ENCODE data around the gene POLR2L.

POLR2L gene

GRCh38 chr11:883527-883926, 41.2 kb upstream of the POLR2L start:
- TF ChIP-seq, protein P1, sequence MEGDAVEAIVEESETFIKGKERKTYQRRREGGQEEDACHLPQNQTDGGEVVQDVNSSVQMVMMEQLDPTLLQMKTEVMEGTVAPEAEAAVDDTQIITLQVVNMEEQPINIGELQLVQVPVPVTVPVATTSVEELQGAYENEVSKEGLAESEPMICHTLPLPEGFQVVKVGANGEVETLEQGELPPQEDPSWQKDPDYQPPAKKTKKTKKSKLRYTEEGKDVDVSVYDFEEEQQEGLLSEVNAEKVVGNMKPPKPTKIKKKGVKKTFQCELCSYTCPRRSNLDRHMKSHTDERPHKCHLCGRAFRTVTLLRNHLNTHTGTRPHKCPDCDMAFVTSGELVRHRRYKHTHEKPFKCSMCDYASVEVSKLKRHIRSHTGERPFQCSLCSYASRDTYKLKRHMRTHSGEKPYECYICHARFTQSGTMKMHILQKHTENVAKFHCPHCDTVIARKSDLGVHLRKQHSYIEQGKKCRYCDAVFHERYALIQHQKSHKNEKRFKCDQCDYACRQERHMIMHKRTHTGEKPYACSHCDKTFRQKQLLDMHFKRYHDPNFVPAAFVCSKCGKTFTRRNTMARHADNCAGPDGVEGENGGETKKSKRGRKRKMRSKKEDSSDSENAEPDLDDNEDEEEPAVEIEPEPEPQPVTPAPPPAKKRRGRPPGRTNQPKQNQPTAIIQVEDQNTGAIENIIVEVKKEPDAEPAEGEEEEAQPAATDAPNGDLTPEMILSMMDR (IDR thresholded peaks at IDR 0.05), result no peak
- no peak overlapping the region for H3K9ac ChIP-seq
- no peaks in the 10 kb centered on the region for H3K27me3 ChIP-seq (ENCODE audit: control insufficient read depth, insufficient read depth, low read length)
- H3K4me2 ChIP-seq (ENCODE audit: low read length), result no peak overlapping the region
- H3K27ac ChIP-seq, result no peak overlapping the region
- no peak overlapping the region for H2AFZ ChIP-seq
- H3K79me2 ChIP-seq, result no peaks in the 10 kb centered on the region
- H3K36me3 ChIP-seq (ENCODE audit: control insufficient read depth, insufficient read depth, low read length), result no peaks in the 10 kb centered on the region
- H3K4me3 ChIP-seq (ENCODE audit: low read depth, low read length), result no peak overlapping the region
- H3K4me1 ChIP-seq, result no peaks in the 10 kb centered on the region
- no peaks in the 10 kb centered on the region for H3K9me3 ChIP-seq (ENCODE audit: control insufficient read depth, low read length)

DNA sequence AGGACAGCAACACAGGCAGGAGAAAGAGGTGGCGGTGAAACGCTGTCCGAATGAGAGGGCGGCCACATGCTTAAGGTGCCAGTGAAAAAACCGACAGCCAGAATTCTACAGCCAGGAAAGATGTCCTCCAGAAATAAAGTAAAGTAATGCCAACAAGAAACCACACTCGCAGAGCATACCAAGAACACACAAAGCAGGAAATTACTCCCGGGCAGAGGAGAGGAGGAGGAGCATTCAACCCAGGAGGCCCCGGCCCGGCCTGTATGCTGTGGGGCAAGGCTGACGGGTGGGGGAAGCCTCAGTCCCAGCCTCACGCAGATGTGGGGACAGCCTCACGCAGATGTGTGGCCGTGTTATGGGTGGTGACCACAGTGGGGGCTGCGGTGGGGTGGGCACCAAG, 40.3 kb upstream of the POLR2L start:
- TF ChIP-seq, protein P1 (IDR thresholded peaks at IDR 0.05), result no peak
- H2AFZ ChIP-seq, result no peak overlapping the region
- no peaks in the 10 kb centered on the region for H3K36me3 ChIP-seq (ENCODE audit: control insufficient read depth, insufficient read depth, low read length)
- H3K27me3 ChIP-seq (ENCODE audit: control insufficient read depth, insufficient read depth, low read length), result no peaks in the 10 kb centered on the region
- H3K4me2 ChIP-seq (ENCODE audit: low read length), result no peak overlapping the region
- H3K4me1 ChIP-seq, result no peaks in the 10 kb centered on the region
- no peak overlapping the region for H3K27ac ChIP-seq
- H3K4me3 ChIP-seq (ENCODE audit: low read depth, low read length), result no peak overlapping the region
- H3K9me3 ChIP-seq (ENCODE audit: control insufficient read depth, low read length), result no peaks in the 10 kb centered on the region
- no peak overlapping the region for H3K9ac ChIP-seq
- H3K79me2 ChIP-seq, result no peaks in the 10 kb centered on the region

GRCh38 chr11:880447-880846, 38.1 kb upstream of the POLR2L start:
- Histone ChIP-seq H3K27ac (no peak overlapping the region), H3K27me3 (ENCODE audit: control insufficient read depth, insufficient read depth, low read length) (no peaks in the 10 kb centered on the region), H3K36me3 (ENCODE audit: control insufficient read depth, insufficient read depth, low read length) (no peaks in the 10 kb centered on the region), H3K79me2 (no peaks in the 10 kb centered on the region), H2AFZ (no peak overlapping the region), H3K4me3 (ENCODE audit: low read depth, low read length) (no peak overlapping the region), H3K4me1 (no peaks in the 10 kb centered on the region), H3K9me3 (ENCODE audit: control insufficient read depth, low read length) (no peaks in the 10 kb centered on the region), H3K9ac (no peak overlapping the region), H3K4me2 (ENCODE audit: low read length) (no peak overlapping the region)
- TF ChIP-seq, protein P1 (IDR thresholded peaks at IDR 0.05), result no peak

- H3K4me3 ChIP-seq (ENCODE audit: low read depth, low read length), result no peak overlapping the region
- no peaks in the 10 kb centered on the region for H3K9me3 ChIP-seq (ENCODE audit: control insufficient read depth, low read length)
- H3K4me2 ChIP-seq (ENCODE audit: low read length), result no peak overlapping the region
- H3K9ac ChIP-seq, result no peak overlapping the region
- H3K27me3 ChIP-seq (ENCODE audit: control insufficient read depth, insufficient read depth, low read length), result no peaks in the 10 kb centered on the region
- H3K79me2 ChIP-seq, result no peaks in the 10 kb centered on the region
- H3K27ac ChIP-seq, result no peak overlapping the region
- no peak overlapping the region for H2AFZ ChIP-seq
- H3K36me3 ChIP-seq (ENCODE audit: control insufficient read depth, insufficient read depth, low read length), result no peaks in the 10 kb centered on the region
- H3K4me1 ChIP-seq, result no peaks in the 10 kb centered on the region
- TF ChIP-seq, protein P1 (IDR thresholded peaks at IDR 0.05), result no peak
Measured at GRCh38 chr11:877565-877964, 35.2 kb upstream of the POLR2L start.

DNA sequence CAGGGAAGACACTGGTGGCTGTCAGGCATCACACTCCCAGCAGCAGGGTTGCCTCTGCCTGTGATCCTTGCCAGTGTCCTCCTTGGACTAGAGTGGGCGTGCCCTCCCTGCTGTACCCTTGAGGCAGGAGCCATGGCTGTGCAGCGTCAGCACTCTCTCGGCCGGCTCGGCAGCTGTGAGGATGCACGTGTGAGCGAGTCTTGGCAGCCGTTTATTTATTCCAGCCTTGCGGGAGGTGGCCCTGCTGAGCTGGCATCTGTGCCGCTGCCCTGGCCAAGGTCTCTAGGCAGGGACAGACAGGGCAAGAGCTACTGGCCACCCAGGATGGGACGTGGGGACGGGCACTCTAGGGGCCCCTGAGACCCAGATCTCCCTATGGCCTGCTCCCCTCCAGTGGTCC, 34.2 kb upstream of the POLR2L start:
- TF ChIP-seq, protein P1 (IDR thresholded peaks at IDR 0.05), result no peak
- Histone ChIP-seq H3K9ac (no peak overlapping the region), H3K27ac (no peak overlapping the region)

More for the DNA sequence above, 34.2 kb upstream of the POLR2L start:
- H3K4me1 ChIP-seq, result no peaks in the 10 kb centered on the region
- no peaks in the 10 kb centered on the region for H3K36me3 ChIP-seq (ENCODE audit: control insufficient read depth, insufficient read depth, low read length)
- no peak overlapping the region for H2AFZ ChIP-seq
- no peak overlapping the region for H3K4me3 ChIP-seq (ENCODE audit: low read depth, low read length)
- no peaks in the 10 kb centered on the region for H3K9me3 ChIP-seq (ENCODE audit: control insufficient read depth, low read length)
- H3K27me3 ChIP-seq (ENCODE audit: control insufficient read depth, insufficient read depth, low read length), result no peaks in the 10 kb centered on the region
- no peaks in the 10 kb centered on the region for H3K79me2 ChIP-seq
- peak overlapping the region; percentile 31 for H3K4me2 ChIP-seq (ENCODE audit: low read length)

Data from parathyroid adenoma (tissue), 2 donors.